ENCODE measurements around the gene SAMMSON.

Gene SAMMSON

GRCh38 chr3:69999140-70000027 is at the start of gene SAMMSON:
Gene SAMMSON, plus strand, starts transcription at chr3:69999733.
- no peak for DNase-seq (ENCODE audit: low read depth in 2 of 2)

GRCh38 chr3:69951616-69952015 is 47.9 kb upstream of the SAMMSON start:
- DNase-seq (ENCODE audit: low read depth in 2 of 2) = no peak

GRCh38 chr3:69959581-69959980 is 40.0 kb upstream of the SAMMSON start:
- no peak for DNase-seq (ENCODE audit: low read depth in 2 of 2)

GRCh38 chr3:69961706-69962439 is 37.7 kb upstream of the SAMMSON start:
- DNase-seq (ENCODE audit: low read depth in 2 of 2) = no peak

GRCh38 chr3:69963643-69964042 is 35.9 kb upstream of the SAMMSON start:
- DNase-seq (ENCODE audit: low read depth in 2 of 2) = no peak

GRCh38 chr3:69967156-69967555 is 32.4 kb upstream of the SAMMSON start:
- DNase-seq (ENCODE audit: low read depth in 2 of 2) = no peak

- DNase-seq (ENCODE audit: low read depth in 2 of 2) = no peak
These were observed 28.7 kb upstream of the SAMMSON start for GRCh38 chr3:69970827-69971226.

- no peak for DNase-seq (ENCODE audit: low read depth in 2 of 2)
These were observed 26.9 kb upstream of the SAMMSON start for GRCh38 chr3:69972672-69973071.

GRCh38 chr3:69976021-69976420 is 23.5 kb upstream of the SAMMSON start:
- DNase-seq (ENCODE audit: low read depth in 2 of 2) = no peak

GRCh38 chr3:69983546-69984265 is 15.8 kb upstream of the SAMMSON start:
- DNase-seq (ENCODE audit: low read depth in 2 of 2) = no peak

- no peak for DNase-seq (ENCODE audit: low read depth in 2 of 2)
These were observed 14.3 kb upstream of the SAMMSON start for GRCh38 chr3:69985266-69985665.

GRCh38 chr3:69986419-69986818 is 13.1 kb upstream of the SAMMSON start:
- DNase-seq (ENCODE audit: low read depth in 2 of 2) = no peak

- no peak for DNase-seq (ENCODE audit: low read depth in 2 of 2)
These were observed 11.7 kb upstream of the SAMMSON start for GRCh38 chr3:69987833-69988232.

- no peak for DNase-seq (ENCODE audit: low read depth in 2 of 2)
These were observed 5.8 kb upstream of the SAMMSON start for GRCh38 chr3:69993757-69994156.

- DNase-seq (ENCODE audit: low read depth in 2 of 2) = no peak
These were observed 4.6 kb upstream of the SAMMSON start for GRCh38 chr3:69994919-69995318.

GRCh38 chr3:69997631-69998307 is 1.8 kb upstream of the SAMMSON start:
- no peak for DNase-seq (ENCODE audit: low read depth in 2 of 2)

GRCh38 chr3:69998759-69999139 is 784 bp upstream of the SAMMSON start:
- DNase-seq (ENCODE audit: low read depth in 2 of 2) = no peak

- DNase-seq (ENCODE audit: low read depth in 2 of 2) = no peak
These were observed 486 bp downstream of the SAMMSON start for GRCh38 chr3:70000028-70000410.

GRCh38 chr3:70000563-70001081 is 1.1 kb downstream of the SAMMSON start:
- no peak for DNase-seq (ENCODE audit: low read depth in 2 of 2)

GRCh38 chr3:70003119-70003518 is 3.6 kb downstream of the SAMMSON start:
- DNase-seq (ENCODE audit: low read depth in 2 of 2) = no peak

- DNase-seq (ENCODE audit: low read depth in 2 of 2) = no peak
These were observed 6.6 kb downstream of the SAMMSON start for GRCh38 chr3:70006089-70006488.

- DNase-seq (ENCODE audit: low read depth in 2 of 2) = no peak
These were observed 10.8 kb downstream of the SAMMSON start for GRCh38 chr3:70010346-70010745.
